Cardiac fibroblast (primary cell): Measurements from ENCODE around the gene RPL29.
"Not testable (repeated sequence)": the region's sequence is repeated elsewhere in the genome, so short reads cannot be mapped to it uniquely, and the experiment has no call there.

Experiments used
- DNase-seq, 2 donors: peaks; one replicate each; pipeline versions ENCODE4 v3.0.0 to v3.0.0-alpha.2; 2010; ENCODE audit warnings: low read depth in 2 of 2
- H3K4me3 ChIP-seq, 2 donors: replicated peaks in 1 of 2; 1 replicate in 1 of 2; 2 replicates in 1 of 2; pipeline ENCODE4 v1.5.1; 2011; ENCODE audit warnings: low read depth in 2 of 2, low read length in 2 of 2, mild to moderate bottlenecking in 2 of 2, moderate library complexity in 1 of 2
- TF ChIP-seq, protein P1 (sequence below): IDR thresholded peaks from one replicate; pipeline ENCODE4 v1.5.1; 2011; ENCODE audit warnings: low read depth, mild to moderate bottlenecking, low read length, inconsistent platforms

The RPL29 gene

DNA sequence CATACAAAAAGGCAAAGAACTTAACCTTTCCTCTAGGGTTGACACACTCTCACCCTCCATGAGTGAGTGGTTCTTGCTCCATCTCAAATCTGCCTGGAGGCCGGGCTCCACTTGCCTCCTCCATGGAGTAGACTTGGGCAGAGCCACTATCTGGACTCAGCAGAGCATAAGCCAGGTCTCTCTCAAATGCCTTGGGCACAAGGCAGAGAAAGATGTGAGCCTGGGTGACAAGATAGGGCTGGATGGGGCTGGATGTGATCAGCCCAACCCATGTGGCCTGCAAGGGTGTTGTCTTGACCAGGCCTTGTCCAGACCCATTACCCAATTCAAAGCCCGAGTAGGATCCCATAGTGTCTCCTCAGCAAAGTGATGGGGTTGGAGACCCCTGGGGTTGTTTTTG is 4.2 kb upstream of the RPL29 start:
- H3K4me3 ChIP-seq, result no peak overlapping the region
- DNase-seq, result no peak
- TF ChIP-seq, protein P1, sequence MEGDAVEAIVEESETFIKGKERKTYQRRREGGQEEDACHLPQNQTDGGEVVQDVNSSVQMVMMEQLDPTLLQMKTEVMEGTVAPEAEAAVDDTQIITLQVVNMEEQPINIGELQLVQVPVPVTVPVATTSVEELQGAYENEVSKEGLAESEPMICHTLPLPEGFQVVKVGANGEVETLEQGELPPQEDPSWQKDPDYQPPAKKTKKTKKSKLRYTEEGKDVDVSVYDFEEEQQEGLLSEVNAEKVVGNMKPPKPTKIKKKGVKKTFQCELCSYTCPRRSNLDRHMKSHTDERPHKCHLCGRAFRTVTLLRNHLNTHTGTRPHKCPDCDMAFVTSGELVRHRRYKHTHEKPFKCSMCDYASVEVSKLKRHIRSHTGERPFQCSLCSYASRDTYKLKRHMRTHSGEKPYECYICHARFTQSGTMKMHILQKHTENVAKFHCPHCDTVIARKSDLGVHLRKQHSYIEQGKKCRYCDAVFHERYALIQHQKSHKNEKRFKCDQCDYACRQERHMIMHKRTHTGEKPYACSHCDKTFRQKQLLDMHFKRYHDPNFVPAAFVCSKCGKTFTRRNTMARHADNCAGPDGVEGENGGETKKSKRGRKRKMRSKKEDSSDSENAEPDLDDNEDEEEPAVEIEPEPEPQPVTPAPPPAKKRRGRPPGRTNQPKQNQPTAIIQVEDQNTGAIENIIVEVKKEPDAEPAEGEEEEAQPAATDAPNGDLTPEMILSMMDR, result no peak

DNA sequence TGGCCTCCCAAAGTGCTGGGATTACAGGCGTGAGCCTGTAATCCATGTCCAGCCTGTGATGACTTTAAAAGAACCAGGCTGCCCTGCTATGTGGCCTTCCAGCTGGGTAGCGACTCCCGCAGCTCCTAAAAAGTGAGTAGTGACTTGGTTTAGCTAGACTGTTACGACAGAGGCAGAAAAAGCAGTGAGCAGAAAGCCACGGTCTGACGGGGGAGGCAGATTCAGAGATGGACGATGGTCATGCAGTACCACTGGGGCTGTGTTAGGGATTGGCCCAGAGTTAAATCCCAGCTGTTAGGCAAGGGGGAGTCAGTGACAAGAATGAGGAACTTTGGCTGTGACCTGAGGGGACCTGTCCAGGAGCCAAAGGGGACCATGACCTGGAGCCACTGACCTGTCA is 3.1 kb upstream of the RPL29 start:
- TF ChIP-seq, protein P1, result no peak
- DNase-seq, result no peak
- no peak overlapping the region for H3K4me3 ChIP-seq

DNA sequence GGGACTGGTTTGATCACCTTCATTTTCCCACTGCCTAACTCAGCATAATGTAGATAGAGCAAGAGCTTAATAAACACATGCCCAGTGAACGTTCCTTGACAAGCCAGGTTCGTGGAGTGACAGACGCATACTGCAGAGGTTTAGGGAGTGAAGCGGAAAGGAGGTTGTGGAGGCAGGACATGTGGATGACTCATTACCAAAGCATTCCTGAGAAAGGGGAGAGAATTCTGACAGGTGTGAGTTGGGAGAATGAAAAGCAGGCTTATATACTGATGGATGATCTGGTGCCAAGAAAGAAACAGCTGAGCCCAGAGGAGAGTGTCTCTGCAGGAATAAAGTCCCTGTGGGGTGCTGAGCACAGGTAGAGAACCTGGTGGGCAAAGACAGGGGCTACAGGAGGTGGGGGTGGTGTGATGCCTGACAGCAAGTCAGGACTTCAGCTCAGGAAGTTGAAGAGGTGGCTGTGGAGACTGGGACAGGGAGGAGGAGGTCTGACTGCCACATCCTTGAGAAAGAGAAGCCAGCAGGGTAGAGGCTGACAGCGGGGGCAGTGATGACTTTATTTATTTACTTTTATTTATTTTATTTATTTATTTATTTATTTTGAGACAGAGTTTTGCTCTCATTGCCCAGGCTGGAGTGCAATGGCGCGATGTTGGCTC is 2.4 kb upstream of the RPL29 start:
- DNase-seq, result no peak
- TF ChIP-seq, protein P1, result no peak

DNA sequence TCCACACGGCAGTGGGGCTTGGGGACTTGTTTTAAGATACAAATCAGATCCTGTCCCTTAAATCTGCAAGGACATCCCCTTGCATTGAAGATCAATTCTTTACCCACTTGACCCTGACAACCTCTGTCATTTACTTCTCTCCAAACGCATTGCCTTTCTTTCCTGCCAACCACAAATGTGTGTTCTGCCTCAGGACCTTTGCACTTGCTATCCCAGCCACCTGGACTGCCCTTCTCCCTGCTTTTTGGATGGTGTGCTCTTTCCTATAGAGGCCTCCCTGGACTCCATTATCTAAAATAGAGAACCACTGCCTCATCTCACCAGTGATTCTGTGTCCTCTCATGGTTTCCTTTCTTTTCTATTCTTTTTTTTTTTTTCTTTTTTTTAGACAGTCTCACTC is 1.5 kb upstream of the RPL29 start:
- no peak overlapping the region for H3K4me3 ChIP-seq
- no peak for DNase-seq
- TF ChIP-seq, protein P1, result no peak

More for the DNA sequence above, 2.4 kb upstream of the RPL29 start:
- H3K4me3 ChIP-seq, result no peak overlapping the region

DNA sequence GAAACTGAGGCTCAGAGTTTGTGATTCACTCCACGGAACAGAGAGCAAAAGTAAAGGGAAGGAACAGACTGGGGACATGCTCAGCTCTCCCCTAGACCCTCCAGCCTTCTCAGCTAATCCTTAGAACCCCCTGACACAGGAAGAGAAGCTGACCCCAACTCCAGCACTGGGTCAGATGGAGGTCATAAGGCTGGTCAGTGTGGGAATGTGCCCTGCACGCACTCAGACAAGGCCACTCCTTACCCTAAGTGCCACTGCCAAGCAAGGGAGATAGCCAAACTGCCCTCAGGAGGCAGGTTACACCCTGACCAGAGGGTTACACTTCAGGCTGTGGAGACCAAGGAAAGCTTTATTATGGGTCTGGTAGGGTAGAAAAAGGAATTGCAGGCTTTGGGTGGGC is 1.2 kb downstream of the RPL29 start:
- peak overlapping the region; percentile 77 to 89 for H3K4me3 ChIP-seq
- no peak for DNase-seq
- TF ChIP-seq, protein P1, result no peak

DNA sequence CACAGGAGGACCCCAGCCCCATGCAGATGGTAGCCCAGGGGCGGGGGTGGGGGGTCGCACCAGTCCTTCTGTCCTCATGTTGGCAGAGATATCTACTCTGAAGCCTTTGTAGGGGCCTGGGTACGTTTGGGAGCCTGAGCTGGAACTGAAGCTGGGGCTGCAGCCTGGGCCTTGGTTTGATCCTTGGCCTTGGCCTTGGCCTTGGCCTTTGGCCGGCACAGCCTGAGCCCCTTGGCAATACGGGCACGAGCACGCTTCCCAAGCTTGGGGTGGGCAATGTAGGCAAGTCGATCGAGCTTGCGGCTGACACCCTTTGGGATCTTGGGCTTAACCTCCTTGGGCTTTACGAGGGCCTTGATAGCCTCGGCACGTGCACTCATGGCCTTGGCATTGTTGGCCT is 2.0 kb downstream of the RPL29 start:
- not testable (repeated sequence) for H3K4me3 ChIP-seq, DNase-seq

DNA sequence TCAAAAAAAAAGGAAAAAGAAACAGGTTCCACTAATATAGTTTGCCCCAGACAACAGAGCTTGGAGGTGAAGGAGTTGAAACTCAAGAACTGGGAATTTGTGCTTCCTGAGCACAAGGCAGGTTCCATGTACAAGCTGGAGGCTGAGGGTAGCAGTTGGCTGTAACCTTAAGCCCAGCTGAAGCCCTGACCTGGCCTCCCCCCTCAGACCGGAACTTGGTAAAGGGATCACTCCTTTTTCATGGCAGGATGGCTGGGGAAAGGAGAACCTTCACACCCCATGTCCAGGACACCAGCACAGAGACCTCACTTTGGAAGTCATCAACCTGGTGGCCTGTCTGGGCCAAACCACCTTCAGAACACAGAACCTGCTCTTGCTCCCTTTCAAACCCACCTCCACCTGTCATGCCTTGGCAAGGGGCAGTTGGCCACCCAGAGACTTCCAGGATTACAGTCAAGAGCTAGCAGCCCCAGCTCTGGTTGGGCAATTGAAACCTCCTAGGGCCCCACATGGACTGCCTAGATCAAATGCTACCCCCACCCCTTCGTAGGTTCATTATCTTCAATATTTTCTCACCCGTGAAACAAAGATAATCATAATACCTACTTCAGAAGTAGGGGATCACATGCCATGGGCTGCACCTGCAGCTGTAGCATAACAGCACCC is 3.5 kb downstream of the RPL29 start:
- DNase-seq, result no peak
- H3K4me3 ChIP-seq, result no peak overlapping the region

DNA sequence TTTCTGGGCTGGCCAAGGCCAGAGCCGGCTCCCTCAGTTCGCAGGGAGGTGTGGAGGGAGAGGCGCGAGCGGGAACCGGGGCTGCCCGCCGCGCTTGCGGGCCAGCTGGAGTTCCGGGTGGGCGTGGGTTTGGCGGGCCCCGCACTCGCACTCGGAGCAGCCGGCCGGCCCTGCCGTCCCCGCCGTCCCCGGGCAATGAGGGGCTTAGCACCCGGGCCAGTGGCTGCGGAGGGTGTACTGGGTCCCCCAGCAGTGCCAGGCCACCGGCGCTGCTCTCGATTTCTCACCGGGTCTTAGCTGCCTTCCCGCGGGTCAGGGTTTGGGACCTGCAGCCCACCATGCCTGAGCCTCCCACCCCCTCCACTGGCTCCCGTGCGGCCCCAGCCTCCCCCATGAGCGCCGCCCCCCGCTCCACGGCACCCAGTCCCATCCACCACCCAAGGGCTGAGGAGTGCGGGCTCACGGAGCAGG is 5.2 kb downstream of the RPL29 start:
- not testable (repeated sequence) for DNase-seq, H3K4me3 ChIP-seq

More for the DNA sequence above, 3.5 kb downstream of the RPL29 start:
- TF ChIP-seq, protein P1, result no peak
